Thyroid gland (tissue), 4 donors: ENCODE measurements around the gene DLGAP1. TPM values are rescaled to one million over a fixed set of nuclear protein-coding genes. Genes with fewer than 3 reads are reported as not detected.

Experiments used
- DNase-seq, 2 donors: peaks; one replicate each; pipeline ENCODE4 v3.0.0-alpha.2; 2019
- H3K27ac ChIP-seq, 3 donors: fragments of 200-600 bp; sonication (generic); 1 replicate in 2 of 3; 2 replicates in 1 of 3; pipeline ENCODE4 v1.5.1; 2016 to 2019; ENCODE audit warnings: mild to moderate bottlenecking in 1 of 3, moderate library complexity in 1 of 3
- H3K27me3 ChIP-seq: fragments of 200-600 bp; sonication (generic); one replicate; pipeline ENCODE4 v1.5.1; 2019
- H3K36me3 ChIP-seq, 2 donors: fragments of 200-600 bp; sonication (generic); one replicate each; pipeline ENCODE4 v1.5.1; 2016 to 2019
- H3K4me1 ChIP-seq, 2 donors: fragments of 200-600 bp; sonication (generic); one replicate each; pipeline ENCODE4 v1.5.1; 2017 to 2019
- H3K4me3 ChIP-seq, 3 donors: fragments of 200-600 bp; sonication (generic); replicated peaks in 1 of 3; 1 replicate in 2 of 3; 2 replicates in 1 of 3; pipeline ENCODE4 v1.5.1; 2016; ENCODE audit warnings: mild to moderate bottlenecking in 1 of 3
- H3K9me3 ChIP-seq: fragments of 200-600 bp; sonication (generic); one replicate; pipeline ENCODE4 v1.5.1; 2017
- CTCF ChIP-seq, 6 experiments: fragments of 200-600 bp in 3 of 6; fragments of 450-650 bp in 3 of 6; sonication (generic) in 3 of 6; IDR thresholded peaks; one replicate each; pipeline ENCODE4 v1.5.1; 2016 to 2019; ENCODE audit warnings: antibody characterized with exemption in 6 of 6, mild to moderate bottlenecking in 2 of 6, inconsistent platforms in 1 of 6, moderate library complexity in 1 of 6
- POLR2A ChIP-seq, 2 donors: fragments of 450-650 bp; IDR thresholded peaks; one replicate each; pipeline ENCODE4 v1.6.1; 2017; ENCODE audit warnings: antibody characterized with exemption in 2 of 2, mild to moderate bottlenecking in 2 of 2, moderate library complexity in 1 of 2
- WGBS, 2 donors: methylation state at CpG; one replicate each; pipeline ENCODE4 v1.1.5; 2017; 5-methylcytosine and 5-hydroxymethylcytosine counted together
- intact Hi-C: fragments of 100-400 bp; cut with DNase I; formaldehyde crosslinking; loops from one replicate; pipeline ENCODE4 v1.15.1; 2023
- total RNA-seq, 4 donors: library from RNA; depleted of rRNA; stranded (reverse); fragments of >200 nt; gene quantifications; one replicate each; pipeline ENCODE4 v1.2.3, GENCODE V29; 2016

DLGAP1 gene
- total RNA-seq, 4 donors from 2014 or later, result 0.25 to 2.7 (median 0.77) TPM

GRCh38 chr18:3758531-3758930, 696.6 kb downstream of the DLGAP1 start:
- H3K27ac ChIP-seq, result no peak overlapping the region
- intact Hi-C loops, result no loop called here
- H3K36me3 ChIP-seq, result no peaks in the 10 kb centered on the region
- DNase-seq, result no peak
- no peaks in the 10 kb centered on the region for H3K4me1 ChIP-seq
- no peaks in the 10 kb centered on the region for H3K27me3 ChIP-seq
- 91 to 92% methylated on average over 7 of the region's 7 CpGs for WGBS, 2 donors
- H3K4me3 ChIP-seq, result no peak overlapping the region
- TF ChIP-seq CTCF (IDR thresholded peaks at IDR 0.05) (no peak), POLR2A (IDR thresholded peaks at IDR 0.05) (no peak)
- no peaks in the 10 kb centered on the region for H3K9me3 ChIP-seq

- intact Hi-C loops, result no loop called here
- DNase-seq, result no peak
- no peaks in the 10 kb centered on the region for H3K27me3 ChIP-seq
- H3K36me3 ChIP-seq, result no peaks in the 10 kb centered on the region
- H3K4me3 ChIP-seq, result no peak overlapping the region
- TF ChIP-seq CTCF (IDR thresholded peaks at IDR 0.05) (no peak), POLR2A (IDR thresholded peaks at IDR 0.05) (no peak)
- H3K4me1 ChIP-seq, result no peaks in the 10 kb centered on the region
- H3K27ac ChIP-seq, result no peak overlapping the region
- 94 to 98% methylated on average over 3 of the region's 3 CpGs for WGBS, 2 donors
- H3K9me3 ChIP-seq, result no peaks in the 10 kb centered on the region
Observed at GRCh38 chr18:3757361-3757760, 697.7 kb downstream of the DLGAP1 start.

GRCh38 chr18:3753106-3753505, 702.0 kb downstream of the DLGAP1 start:
- no peaks in the 10 kb centered on the region for H3K36me3 ChIP-seq
- no peaks in the 10 kb centered on the region for H3K27me3 ChIP-seq
- no peak overlapping the region for H3K27ac ChIP-seq
- 73% methylated on average over 4 of the region's 4 CpGs for WGBS, 2 donors
- no peak for DNase-seq
- H3K4me1 ChIP-seq, result no peaks in the 10 kb centered on the region
- TF ChIP-seq CTCF (IDR thresholded peaks at IDR 0.05) (no peak), POLR2A (IDR thresholded peaks at IDR 0.05) (no peak)
- H3K4me3 ChIP-seq, result no peak overlapping the region
- no peaks in the 10 kb centered on the region for H3K9me3 ChIP-seq
- intact Hi-C loops, result no loop called here

GRCh38 chr18:3748086-3748485, 707.0 kb downstream of the DLGAP1 start:
- intact Hi-C loops, result no loop called here
- H3K27me3 ChIP-seq, result no peaks in the 10 kb centered on the region
- no peak overlapping the region for H3K27ac ChIP-seq
- no peak for TF ChIP-seq POLR2A (IDR thresholded peaks at IDR 0.05)
- no peak for DNase-seq
- WGBS, 2 donors, result 72 to 97% methylated on average over 3 of the region's 3 CpGs
- no peaks in the 10 kb centered on the region for H3K4me1 ChIP-seq
- no peak overlapping the region for H3K4me3 ChIP-seq
- H3K36me3 ChIP-seq, result no peaks in the 10 kb centered on the region
- no peaks in the 10 kb centered on the region for H3K9me3 ChIP-seq

- WGBS, 2 donors, result 69 to 73% methylated on average over 14 of the region's 14 CpGs
- intact Hi-C loops, result no loop called here
- no peaks in the 10 kb centered on the region for H3K9me3 ChIP-seq
- no peak overlapping the region for H3K27ac ChIP-seq
- DNase-seq, result no peak
- no peaks in the 10 kb centered on the region for H3K36me3 ChIP-seq
- no peak for TF ChIP-seq CTCF (IDR thresholded peaks at IDR 0.05)
- TF ChIP-seq POLR2A (IDR thresholded peaks at IDR 0.05), result no peak
- H3K27me3 ChIP-seq, result no peaks in the 10 kb centered on the region
- no peak overlapping the region for H3K4me3 ChIP-seq
- no peaks in the 10 kb centered on the region for H3K4me1 ChIP-seq
Observed at GRCh38 chr18:3747176-3747973, 707.7 kb downstream of the DLGAP1 start.
